ENCODE measurements around the gene BBX. TPM values are rescaled to one million over a fixed set of nuclear protein-coding genes. Genes with fewer than 3 reads are reported as not detected.

BBX gene
- total RNA-seq, 1 experiment from 2014 or later: 66.8 TPM

- DNase-seq (no peak), ATAC-seq (no peak)
- TF ChIP-seq EZH2phosphoT487 (IDR thresholded peaks at IDR 0.05; ENCODE audit: borderline replicate concordance, low read length) (no peak), CTCF (conservative IDR thresholded peaks at IDR 0.05; ENCODE audit: low read depth, low read length) (no peak), EZH2 (IDR thresholded peaks at IDR 0.05; ENCODE audit: low read length, unreplicated experiment) (no peak)
- Histone ChIP-seq H3K4me2 (ENCODE audit: low read length) (no peak overlapping the region), H3K4me3 (ENCODE audit: low read length) (no peak overlapping the region), H3K9me2 (replicated peaks; ENCODE audit: low read length) (no peaks in the 10 kb centered on the region), H3K27me3 (ENCODE audit: low read length) (no peaks in the 10 kb centered on the region), H3K9ac (ENCODE audit: low read length) (no peak overlapping the region), H2AFZ (ENCODE audit: low read length) (no peak overlapping the region), H3F3A (ENCODE audit: low read length, unreplicated experiment) (no peaks in the 10 kb centered on the region), H3K4me1 (ENCODE audit: insufficient read depth, low read length) (no peaks in the 10 kb centered on the region), H3K9me3 (ENCODE audit: low read length) (no peaks in the 10 kb centered on the region), H4K20me1 (ENCODE audit: low read length) (no peaks in the 10 kb centered on the region), H3K36me3 (ENCODE audit: low read depth, low read length) (no peaks in the 10 kb centered on the region), H3K27ac (ENCODE audit: low read length) (no peak overlapping the region), H3K79me2 (ENCODE audit: low read length) (no peaks in the 10 kb centered on the region)
- BruUV-seq (replicated peaks): no TSS peak
- CTCF ChIA-PET: no interaction called here
- intact Hi-C loops (cut with micrococcal nuclease): no loop called here
- POLR2A ChIA-PET (ENCODE audit: unreplicated experiment): no interaction called here
Measured at GRCh38 chr3:107548601-107549000, 25.8 kb downstream of the BBX start.

GRCh38 chr3:107555359-107555758, 32.6 kb downstream of the BBX start:
- ChIA-PET CTCF (no interaction called here), POLR2A (ENCODE audit: unreplicated experiment) (no interaction called here)
- ATAC-seq (no peak), DNase-seq (no peak)
- H3K27me3 ChIP-seq (ENCODE audit: low read length): no peaks in the 10 kb centered on the region
- H4K20me1 ChIP-seq (ENCODE audit: low read length): no peaks in the 10 kb centered on the region
- H3K27ac ChIP-seq (ENCODE audit: low read length): no peak overlapping the region
- no peaks in the 10 kb centered on the region for H3K79me2 ChIP-seq (ENCODE audit: low read length)
- no peaks in the 10 kb centered on the region for H3K9me2 ChIP-seq (replicated peaks; ENCODE audit: low read length)
- H3K4me3 ChIP-seq (ENCODE audit: low read length): no peak overlapping the region
- H3F3A ChIP-seq (ENCODE audit: low read length, unreplicated experiment): no peaks in the 10 kb centered on the region
- H3K4me2 ChIP-seq (ENCODE audit: low read length): no peak overlapping the region
- intact Hi-C loops (cut with micrococcal nuclease): no loop called here
- no peaks in the 10 kb centered on the region for H3K9me3 ChIP-seq (ENCODE audit: low read length)
- BruUV-seq (replicated peaks): no TSS peak
- no peak overlapping the region for H2AFZ ChIP-seq (ENCODE audit: low read length)
- H3K4me1 ChIP-seq (ENCODE audit: insufficient read depth, low read length): no peaks in the 10 kb centered on the region
- no peaks in the 10 kb centered on the region for H3K36me3 ChIP-seq (ENCODE audit: low read depth, low read length)
- no peak overlapping the region for H3K9ac ChIP-seq (ENCODE audit: low read length)
- TF ChIP-seq EZH2 (IDR thresholded peaks at IDR 0.05; ENCODE audit: low read length, unreplicated experiment) (no peak), CTCF (conservative IDR thresholded peaks at IDR 0.05; ENCODE audit: low read depth, low read length) (no peak), EZH2phosphoT487 (IDR thresholded peaks at IDR 0.05; ENCODE audit: borderline replicate concordance, low read length) (no peak)

- Histone ChIP-seq H3K36me3 (ENCODE audit: low read depth, low read length) (no peaks in the 10 kb centered on the region), H4K20me1 (ENCODE audit: low read length) (no peaks in the 10 kb centered on the region; the same call in 1 of the 2 replicates), H3K79me2 (ENCODE audit: low read length) (no peaks in the 10 kb centered on the region), H3K27ac (ENCODE audit: low read length) (no peak overlapping the region), H3F3A (ENCODE audit: low read length, unreplicated experiment) (no peaks in the 10 kb centered on the region), H3K9ac (ENCODE audit: low read length) (no peak overlapping the region), H3K4me2 (ENCODE audit: low read length) (no peak overlapping the region), H3K9me3 (ENCODE audit: low read length) (no peaks in the 10 kb centered on the region), H3K9me2 (replicated peaks; ENCODE audit: low read length) (no peaks in the 10 kb centered on the region), H2AFZ (ENCODE audit: low read length) (no peak overlapping the region), H3K27me3 (ENCODE audit: low read length) (no peaks in the 10 kb centered on the region), H3K4me3 (ENCODE audit: low read length) (no peak overlapping the region), H3K4me1 (ENCODE audit: insufficient read depth, low read length) (no peaks in the 10 kb centered on the region)
- ChIA-PET POLR2A (ENCODE audit: unreplicated experiment) (no interaction called here), CTCF (no interaction called here)
- BruUV-seq (replicated peaks): no TSS peak
- ATAC-seq: no peak
- no peak for DNase-seq
- TF ChIP-seq EZH2phosphoT487 (IDR thresholded peaks at IDR 0.05; ENCODE audit: borderline replicate concordance, low read length) (no peak), EZH2 (IDR thresholded peaks at IDR 0.05; ENCODE audit: low read length, unreplicated experiment) (no peak), CTCF (conservative IDR thresholded peaks at IDR 0.05; ENCODE audit: low read depth, low read length) (no peak)
- intact Hi-C loops (cut with micrococcal nuclease): no loop called here
Measured at GRCh38 chr3:107557743-107558142, 35.0 kb downstream of the BBX start.
